Astrocyte (in vitro differentiated cells and primary cell): ENCODE measurements around the gene PDE6H. TPM values are rescaled to one million over a fixed set of nuclear protein-coding genes. Genes with fewer than 3 reads are reported as not detected.

Experiments used
- DNase-seq: peaks from one replicate; pipeline ENCODE4 v3.0.0-alpha.2; 2010; ENCODE audit warnings: low read depth
- FAIRE-seq: peaks from 2 replicates; lab custom pipeline; 2011; peaks lifted over from hg19 to GRCh38; lab: Jason Lieb, UNC
- H2AFZ ChIP-seq: 2 replicates; pipeline ENCODE4 v1.6.0; 2012; ENCODE audit warnings: low read depth, low read length, inconsistent platforms
- H3K27ac ChIP-seq: 2 replicates; pipeline ENCODE4 v1.5.1; 2011; ENCODE audit warnings: low read depth, low read length, inconsistent platforms
- H3K27me3 ChIP-seq: 2 replicates; pipeline ENCODE4 v1.6.0; 2011; ENCODE audit warnings: low read length, inconsistent platforms; ENCODE audit not compliant: insufficient read depth
- H3K36me3 ChIP-seq: 2 replicates; pipeline ENCODE4 v1.5.1; 2011; ENCODE audit warnings: low read length, inconsistent platforms; ENCODE audit not compliant: insufficient read depth
- H3K4me1 ChIP-seq: 2 replicates; pipeline ENCODE4 v1.5.1; 2011; ENCODE audit warnings: low read length, inconsistent platforms; ENCODE audit not compliant: insufficient read depth
- H3K4me2 ChIP-seq: 2 replicates; pipeline ENCODE4 v1.6.0; 2012; ENCODE audit warnings: low read length, inconsistent platforms
- H3K4me3 ChIP-seq: 2 replicates; pipeline ENCODE4 v1.5.1; 2011; ENCODE audit warnings: low read depth, mild to moderate bottlenecking, low read length, inconsistent platforms; ENCODE audit not compliant: insufficient read depth
- H3K79me2 ChIP-seq: 2 replicates; pipeline ENCODE4 v1.6.0; 2012; ENCODE audit warnings: mild to moderate bottlenecking, low read length, inconsistent platforms; ENCODE audit not compliant: insufficient read depth
- H3K9ac ChIP-seq: 2 replicates; pipeline ENCODE4 v1.6.0; 2012; ENCODE audit warnings: mild to moderate bottlenecking, low read length, inconsistent platforms
- H3K9me3 ChIP-seq: 2 replicates; pipeline ENCODE4 v1.5.1; 2012; ENCODE audit warnings: low read depth, mild to moderate bottlenecking, low read length, inconsistent platforms; ENCODE audit not compliant: insufficient read depth
- H4K20me1 ChIP-seq: 2 replicates; pipeline ENCODE4 v1.6.0; 2012; ENCODE audit warnings: low read length, inconsistent platforms; ENCODE audit not compliant: insufficient read depth
- H3K27ac Mint-ChIP-seq: one replicate; pipeline ENCODE4 v1.8.0; 2021; ENCODE audit warnings: mild to moderate bottlenecking, mixed read lengths; ENCODE audit not compliant: unreplicated experiment
- H3K27me3 Mint-ChIP-seq: one replicate; pipeline ENCODE4 v1.8.0; 2021; ENCODE audit warnings: low read depth, mixed read lengths; ENCODE audit not compliant: unreplicated experiment
- H3K36me3 Mint-ChIP-seq: one replicate; pipeline ENCODE4 v1.8.0; 2021; ENCODE audit warnings: low read depth, mixed read lengths; ENCODE audit not compliant: unreplicated experiment
- H3K4me1 Mint-ChIP-seq: one replicate; pipeline ENCODE4 v1.8.0; 2021; ENCODE audit warnings: low read depth, mixed read lengths; ENCODE audit not compliant: unreplicated experiment
- H3K4me3 Mint-ChIP-seq: one replicate; pipeline ENCODE4 v1.8.0; 2021; ENCODE audit warnings: mild to moderate bottlenecking, moderate library complexity, mixed read lengths; ENCODE audit not compliant: unreplicated experiment
- H3K9me3 Mint-ChIP-seq: one replicate; pipeline ENCODE4 v1.8.0; 2021; ENCODE audit warnings: mild to moderate bottlenecking, mixed read lengths; ENCODE audit not compliant: unreplicated experiment
- CTCF ChIP-seq: IDR thresholded peaks from 2 replicates; pipeline ENCODE4 v1.5.1; 2011; ENCODE audit warnings: low read depth, mild to moderate bottlenecking, inconsistent platforms, low read length, moderate library complexity; ENCODE audit not compliant: insufficient read depth
- EZH2 ChIP-seq: IDR thresholded peaks from 2 replicates; pipeline ENCODE4 v1.6.1; 2012; ENCODE audit warnings: mild to moderate bottlenecking, low read length, inconsistent platforms; ENCODE audit not compliant: insufficient read depth
- total RNA-seq: library from RNA; stranded (reverse); gene quantifications from 2 replicates; pipeline ENCODE4 v1.2.1, GENCODE V29; 2021

PDE6H gene
- total RNA-seq, 1 donor from 2014 or later = not detected

- Histone ChIP-seq H3K36me3 (no peaks in the 10 kb centered on the region), H3K27me3 (no peaks in the 10 kb centered on the region), H3K4me1 (no peaks in the 10 kb centered on the region), H3K9me3 (no peaks in the 10 kb centered on the region), H3K27ac (no peak overlapping the region), H3K9ac (no peak overlapping the region), H3K79me2 (no peaks in the 10 kb centered on the region), H2AFZ (no peak overlapping the region), H3K4me3 (no peak overlapping the region), H3K4me2 (no peak overlapping the region), H4K20me1 (no peaks in the 10 kb centered on the region)
- no peak for TF ChIP-seq EZH2
- no peak for TF ChIP-seq CTCF
- DNase-seq = no peak
- no peak for FAIRE-seq
- Mint-ChIP-seq H3K9me3 (no peaks in the 10 kb centered on the region), H3K27ac (no peak overlapping the region), H3K4me3 (no peak overlapping the region), H3K36me3 (no peaks in the 10 kb centered on the region), H3K27me3 (no peaks in the 10 kb centered on the region), H3K4me1 (no peaks in the 10 kb centered on the region)
Observed at GRCh38 chr12:14927267-14927666, 45.6 kb upstream of the PDE6H start.

- Mint-ChIP-seq H3K36me3 (no peaks in the 10 kb centered on the region), H3K27me3 (no peaks in the 10 kb centered on the region), H3K9me3 (no peaks in the 10 kb centered on the region), H3K4me1 (no peaks in the 10 kb centered on the region), H3K4me3 (no peak overlapping the region), H3K27ac (no peak overlapping the region)
- Histone ChIP-seq H3K9ac (no peak overlapping the region), H3K27me3 (no peaks in the 10 kb centered on the region), H4K20me1 (no peaks in the 10 kb centered on the region), H2AFZ (no peak overlapping the region), H3K79me2 (no peaks in the 10 kb centered on the region), H3K27ac (no peak overlapping the region), H3K4me1 (no peaks in the 10 kb centered on the region), H3K4me2 (no peak overlapping the region), H3K36me3 (no peaks in the 10 kb centered on the region), H3K4me3 (no peak overlapping the region), H3K9me3 (no peaks in the 10 kb centered on the region)
- TF ChIP-seq EZH2 (no peak), CTCF (no peak)
- FAIRE-seq (no peak), DNase-seq (peak; percentile 18)
Observed at GRCh38 chr12:14928931-14929330, 43.9 kb upstream of the PDE6H start.

- Mint-ChIP-seq H3K9me3 (no peaks in the 10 kb centered on the region), H3K4me1 (peaks cover 4% of the 10 kb centered on the region), H3K4me3 (no peak overlapping the region), H3K27ac (no peak overlapping the region), H3K27me3 (no peaks in the 10 kb centered on the region), H3K36me3 (no peaks in the 10 kb centered on the region)
- no peaks in the 10 kb centered on the region for H3K36me3 ChIP-seq
- DNase-seq = peak; percentile 15
- H2AFZ ChIP-seq = no peak overlapping the region
- no peak overlapping the region for H3K27ac ChIP-seq
- no peaks in the 10 kb centered on the region for H3K27me3 ChIP-seq
- no peak for TF ChIP-seq EZH2
- no peak for TF ChIP-seq CTCF
- no peaks in the 10 kb centered on the region for H3K9me3 ChIP-seq
- no peak for FAIRE-seq
- no peak overlapping the region for H3K4me3 ChIP-seq
- H3K4me1 ChIP-seq = no peaks in the 10 kb centered on the region
- H3K79me2 ChIP-seq = no peaks in the 10 kb centered on the region
- H3K4me2 ChIP-seq = no peak overlapping the region
- no peaks in the 10 kb centered on the region for H4K20me1 ChIP-seq
- H3K9ac ChIP-seq = no peak overlapping the region
Observed at GRCh38 chr12:14930299-14930698, 42.5 kb upstream of the PDE6H start.
